ENCODE measurements around the gene PIP4P1.
"Not testable (repeated sequence)": the region's sequence is repeated elsewhere in the genome, so short reads cannot be mapped to it uniquely, and the experiment has no call there.

PIP4P1 gene

GRCh38 chr14:20461225-20462141 is at the start of gene PIP4P1:
TSS of gene PIP4P1 (minus strand) at chr14:20461434. CDS start at chr14:20461325, 109 bp downstream.
- peak; percentile 100 for DNase-seq (ENCODE audit: low spot score)

- no peak for DNase-seq (ENCODE audit: low spot score)
Observed at GRCh38 chr14:20508367-20508766, 47.1 kb upstream of the PIP4P1 start.

GRCh38 chr14:20507537-20507936 is 46.3 kb upstream of the PIP4P1 start:
- DNase-seq (ENCODE audit: low spot score) = not testable (repeated sequence)

GRCh38 chr14:20506752-20507151 is 45.5 kb upstream of the PIP4P1 start:
- DNase-seq (ENCODE audit: low spot score) = not testable (repeated sequence)

- DNase-seq (ENCODE audit: low spot score) = not testable (repeated sequence)
Observed at GRCh38 chr14:20506276-20506675, 45.0 kb upstream of the PIP4P1 start.

GRCh38 chr14:20503898-20504297 is 42.7 kb upstream of the PIP4P1 start:
- peak; percentile 52 for DNase-seq (ENCODE audit: low spot score)

- DNase-seq (ENCODE audit: low spot score) = no peak
Observed at GRCh38 chr14:20501346-20501745, 40.1 kb upstream of the PIP4P1 start.

GRCh38 chr14:20499881-20500280 is 38.6 kb upstream of the PIP4P1 start:
- no peak for DNase-seq (ENCODE audit: low spot score)

GRCh38 chr14:20499108-20499507 is 37.9 kb upstream of the PIP4P1 start:
- DNase-seq (ENCODE audit: low spot score) = no peak

- DNase-seq (ENCODE audit: low spot score) = no peak
Observed at GRCh38 chr14:20498622-20499021, 37.4 kb upstream of the PIP4P1 start.

- DNase-seq (ENCODE audit: low spot score) = no peak
Observed at GRCh38 chr14:20494935-20495766, 33.9 kb upstream of the PIP4P1 start.

- peak; percentile 57 for DNase-seq (ENCODE audit: low spot score)
Observed at GRCh38 chr14:20493634-20494033, 32.4 kb upstream of the PIP4P1 start.

GRCh38 chr14:20492486-20492885 is 31.3 kb upstream of the PIP4P1 start:
- DNase-seq (ENCODE audit: low spot score) = no peak

GRCh38 chr14:20490563-20490962 is 29.3 kb upstream of the PIP4P1 start:
- no peak for DNase-seq (ENCODE audit: low spot score)

- no peak for DNase-seq (ENCODE audit: low spot score)
Observed at GRCh38 chr14:20489093-20489994, 28.1 kb upstream of the PIP4P1 start.

- no peak for DNase-seq (ENCODE audit: low spot score)
Observed at GRCh38 chr14:20487396-20487725, 26.1 kb upstream of the PIP4P1 start.

GRCh38 chr14:20486684-20487395 is 25.6 kb upstream of the PIP4P1 start:
- DNase-seq (ENCODE audit: low spot score) = no peak

GRCh38 chr14:20485900-20486299 is 24.7 kb upstream of the PIP4P1 start:
- no peak for DNase-seq (ENCODE audit: low spot score)

GRCh38 chr14:20482382-20482781 is 21.1 kb upstream of the PIP4P1 start:
- DNase-seq (ENCODE audit: low spot score) = no peak

- no peak for DNase-seq (ENCODE audit: low spot score)
Observed at GRCh38 chr14:20478894-20479293, 17.7 kb upstream of the PIP4P1 start.

GRCh38 chr14:20477211-20477876 is 16.1 kb upstream of the PIP4P1 start:
- peak; percentile 22 for DNase-seq (ENCODE audit: low spot score)

All from globus pallidus (tissue), 1 donor.